ENCODE results near the gene THY1.
"Not testable (repeated sequence)": the region's sequence is repeated elsewhere in the genome, so short reads cannot be mapped to it uniquely, and the experiment has no call there.

Gene THY1

DNA sequence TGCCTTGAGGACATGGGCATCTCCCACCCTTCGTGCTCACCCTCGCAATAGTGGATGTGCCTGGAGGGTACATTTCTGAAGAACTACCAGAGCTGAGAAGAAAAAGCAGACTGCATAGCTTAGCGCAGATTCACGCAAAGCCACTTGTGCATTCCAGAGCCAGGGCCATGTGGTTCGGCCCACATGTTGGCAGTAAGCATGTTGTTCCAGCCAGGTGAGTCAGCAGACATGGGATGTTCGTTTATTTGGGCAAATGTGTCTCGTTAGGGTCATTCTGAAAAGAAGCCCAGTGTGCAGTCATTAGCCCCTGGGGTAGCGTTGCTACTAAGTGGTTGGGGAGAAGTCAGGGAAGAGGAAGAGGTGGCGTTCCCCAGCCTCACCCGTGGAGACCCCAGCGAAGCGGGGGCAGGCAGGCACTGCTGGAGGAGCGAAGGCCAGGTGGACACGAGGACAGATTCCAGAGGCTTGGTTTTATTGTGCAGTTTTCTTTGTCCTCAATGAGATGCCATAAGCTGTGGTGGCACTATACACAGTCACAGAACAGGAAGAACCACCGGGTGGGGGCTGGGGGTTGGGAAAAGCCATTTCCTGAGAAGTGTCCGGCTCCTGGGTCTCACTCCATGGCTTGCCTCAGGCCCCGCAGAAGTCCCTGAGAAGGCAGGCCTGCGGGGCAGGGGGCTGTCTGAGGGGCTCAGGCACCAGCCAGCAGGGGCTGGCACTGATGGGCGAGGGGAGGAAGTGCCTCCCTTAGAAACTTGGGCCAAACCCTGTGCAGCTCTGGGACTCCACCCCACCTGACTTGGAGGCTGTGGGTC lies 5.0 kb downstream of the THY1 start:
- no peak for DNase-seq (ENCODE audit: low spot score)

DNA sequence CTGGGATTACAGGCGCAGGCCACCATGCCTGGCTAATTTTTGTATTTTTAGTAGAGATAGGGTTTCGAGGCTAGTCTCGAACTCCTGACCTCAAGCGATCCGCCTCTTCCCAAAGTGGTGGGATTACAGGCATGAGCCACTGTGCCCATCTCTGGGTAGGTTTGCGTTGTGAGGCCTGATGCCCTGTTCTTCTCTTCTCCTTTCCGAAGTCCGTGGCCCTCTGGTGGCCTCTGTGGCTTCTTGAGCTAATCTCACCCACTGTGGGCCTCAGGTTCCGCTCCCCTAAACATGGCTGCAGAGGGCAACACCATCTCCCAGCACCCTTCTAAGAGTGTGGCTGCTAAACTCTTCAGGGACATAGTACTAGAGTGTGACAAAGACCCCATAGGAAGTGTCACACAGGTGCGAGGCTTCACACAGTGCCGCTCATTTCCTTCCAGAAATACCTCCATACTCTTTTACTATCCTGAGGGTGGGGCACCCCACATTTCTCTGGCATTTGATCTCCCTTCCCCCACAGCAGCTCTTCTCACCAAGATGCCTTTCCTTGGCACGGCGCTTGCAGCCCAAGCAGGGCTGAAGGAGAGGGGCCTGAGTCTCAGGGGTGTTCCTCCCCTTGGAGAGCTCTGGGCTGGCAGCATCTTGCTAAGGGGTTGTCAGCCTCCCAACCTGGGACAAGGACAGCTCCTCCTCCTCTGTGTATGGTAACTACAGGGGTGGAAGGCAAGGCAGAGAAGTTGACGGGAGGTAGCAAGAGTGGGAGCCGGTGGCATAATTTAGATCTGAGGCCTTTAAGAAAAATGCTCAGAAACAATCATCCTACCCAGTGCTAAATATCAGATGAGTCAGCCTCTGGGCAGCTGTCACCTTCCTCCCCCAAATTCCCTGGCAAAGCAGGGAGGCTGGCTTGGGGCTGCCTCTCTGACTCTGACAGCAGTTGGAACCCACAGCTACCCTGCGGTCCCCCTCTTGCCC lies 6.1 kb downstream of the THY1 start:
- DNase-seq (ENCODE audit: low spot score), result no peak

DNA sequence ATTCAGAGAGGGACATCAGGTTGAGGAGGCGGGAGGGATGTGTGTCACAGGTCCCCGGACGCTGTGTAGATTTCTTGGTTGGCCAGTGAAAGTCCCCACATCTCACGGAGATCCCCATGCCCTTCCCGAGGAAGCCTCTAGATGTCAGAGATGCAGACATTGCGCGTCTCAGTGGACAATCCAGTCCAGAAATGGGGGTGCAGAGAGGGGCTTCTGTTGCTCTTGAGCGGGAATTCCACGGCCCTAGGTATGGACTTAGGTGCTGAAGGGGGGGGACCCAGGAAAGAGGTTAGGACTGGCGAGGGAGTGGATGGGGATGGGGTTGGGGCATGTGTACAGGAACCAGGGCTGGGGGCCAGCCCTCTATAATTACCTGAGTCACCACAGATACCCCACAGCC lies 7.0 kb downstream of the THY1 start:
- DNase-seq (ENCODE audit: low spot score), result no peak

DNA sequence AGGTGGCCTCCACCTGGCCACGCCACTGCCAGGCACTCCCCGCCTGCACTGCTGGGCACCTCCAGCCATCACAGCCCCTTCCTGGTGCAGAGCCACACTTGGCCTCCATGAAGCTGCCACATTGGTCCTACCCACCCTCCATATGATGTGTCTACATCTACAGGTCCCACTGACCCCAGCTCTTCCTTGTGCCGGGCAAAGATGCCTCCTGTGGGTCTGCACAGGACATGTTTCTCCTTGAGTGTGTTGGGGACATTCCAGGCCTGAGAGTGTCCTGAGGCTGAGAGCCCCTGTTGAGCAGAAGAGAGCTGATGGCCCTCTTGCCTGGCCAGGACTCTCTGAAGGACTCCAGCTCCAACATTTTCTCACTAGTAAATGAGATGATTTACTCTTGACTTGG lies 7.5 kb downstream of the THY1 start:
- DNase-seq (ENCODE audit: low spot score), result no peak

DNA sequence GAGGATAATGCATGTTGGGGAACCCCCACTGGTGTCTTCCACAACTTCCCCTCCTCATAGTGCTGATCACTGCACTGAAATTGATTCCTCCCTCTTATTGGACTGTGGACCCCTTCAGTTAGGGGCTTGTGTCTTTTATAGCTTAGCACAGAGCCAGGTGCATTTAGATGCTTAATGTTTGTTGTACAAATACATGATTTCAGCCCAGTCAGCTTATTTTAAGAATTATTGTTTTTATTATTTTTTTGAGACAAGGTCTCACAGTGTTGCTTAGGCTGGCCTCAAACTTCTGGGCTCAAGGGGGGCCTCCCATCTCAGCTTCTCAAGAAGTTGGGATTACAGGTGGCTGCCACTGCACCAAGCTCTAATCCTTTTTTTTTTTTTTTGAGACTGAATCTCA lies 8.2 kb downstream of the THY1 start:
- DNase-seq (ENCODE audit: low spot score), result no peak

DNA sequence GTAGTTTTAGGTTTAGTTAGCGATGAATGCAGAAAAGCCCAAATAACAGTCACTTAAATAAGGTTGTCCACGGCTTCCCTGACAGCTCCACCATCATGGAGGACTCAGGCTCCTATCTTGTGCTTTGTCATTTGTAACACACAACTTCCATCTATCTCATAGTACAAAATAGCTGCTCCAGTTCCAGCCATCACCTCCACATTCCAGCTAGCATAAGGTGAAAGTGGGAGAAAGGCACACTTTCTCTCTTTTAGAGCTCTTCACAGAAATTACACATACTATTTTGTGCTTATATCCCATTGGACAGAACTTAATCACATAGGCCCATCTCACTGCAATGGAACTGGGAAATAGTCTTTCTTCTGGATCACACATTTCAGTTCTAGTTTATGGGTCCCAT lies 8.7 kb downstream of the THY1 start:
- no peak for DNase-seq (ENCODE audit: low spot score)

DNA sequence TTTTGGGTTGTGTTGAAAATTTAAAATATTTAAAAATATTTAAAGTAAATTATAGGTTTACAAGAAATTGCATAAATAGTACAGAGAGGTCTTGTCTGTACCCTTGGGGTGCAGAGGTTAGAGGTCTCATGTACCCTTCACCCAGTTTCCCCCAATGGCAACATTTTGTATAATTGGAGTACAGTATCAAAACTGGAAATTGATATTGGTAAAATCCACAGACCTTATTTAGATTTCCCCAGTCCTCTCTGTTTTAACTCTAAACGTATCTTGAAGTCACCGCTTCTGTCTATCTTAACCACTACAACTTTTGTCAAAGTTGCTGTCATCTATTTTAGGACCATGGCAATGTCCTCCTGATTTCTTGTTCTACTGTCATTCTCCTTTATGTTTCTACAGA lies 10.9 kb downstream of the THY1 start:
- DNase-seq (ENCODE audit: low spot score), result no peak

DNA sequence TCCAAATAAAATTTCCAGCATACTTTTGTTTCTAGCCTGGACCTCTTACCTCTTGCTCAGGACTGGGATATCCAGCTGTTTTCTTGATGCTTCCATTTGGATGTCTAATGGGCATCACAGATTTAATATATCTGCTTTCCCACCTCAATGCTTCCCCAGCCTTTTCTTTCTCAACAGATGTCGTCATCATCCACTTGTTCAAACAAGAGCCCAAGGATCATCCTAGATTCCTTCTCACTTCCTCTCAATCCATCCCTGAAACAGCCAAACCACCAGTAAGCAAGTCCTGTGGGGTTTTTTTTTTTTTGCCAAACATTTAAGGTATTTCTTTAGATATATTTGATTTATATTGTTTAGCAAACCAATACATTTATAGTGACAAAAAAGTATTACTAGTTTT lies 12.5 kb downstream of the THY1 start:
- no peak for DNase-seq (ENCODE audit: low spot score)

DNA sequence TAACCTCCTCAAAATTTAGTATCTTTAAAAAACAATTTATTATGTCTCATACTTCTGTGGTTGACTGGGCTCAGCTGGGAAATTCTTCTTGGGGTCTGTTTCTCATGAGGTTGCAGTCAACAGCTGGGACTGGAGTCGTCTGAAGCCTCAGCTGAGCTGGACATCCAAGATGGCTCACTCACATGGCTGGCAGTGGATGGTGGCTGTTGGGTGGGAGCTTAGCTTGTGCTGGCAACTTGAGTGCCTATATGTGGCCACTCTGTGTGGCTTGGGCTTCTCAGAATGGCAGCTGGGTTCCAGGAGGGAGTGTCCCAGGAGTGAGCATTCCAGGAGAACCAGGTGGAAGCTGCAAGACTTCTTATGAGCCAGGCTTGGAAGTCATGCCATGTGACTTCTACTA lies 13.2 kb downstream of the THY1 start:
- no peak for DNase-seq (ENCODE audit: low spot score)

DNA sequence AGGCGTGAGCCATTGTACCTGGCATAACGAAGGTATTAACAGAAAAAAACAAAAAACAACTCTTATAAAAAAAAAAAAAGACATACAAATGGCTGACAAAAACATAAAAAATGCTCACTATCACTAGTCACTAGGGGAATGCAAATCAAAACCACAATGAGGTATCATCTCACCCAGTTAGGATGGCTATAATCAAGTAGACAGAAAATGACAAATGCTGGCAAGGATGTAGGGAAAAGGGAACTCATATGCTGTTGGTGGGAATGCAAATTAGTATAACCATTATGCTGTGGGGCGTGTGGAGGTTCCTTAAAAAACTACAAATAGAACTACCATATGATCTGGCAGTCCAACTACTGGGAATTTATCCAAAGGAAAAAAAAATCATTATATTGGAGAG lies 17.0 kb downstream of the THY1 start:
- DNase-seq (ENCODE audit: low spot score), result no peak

DNA sequence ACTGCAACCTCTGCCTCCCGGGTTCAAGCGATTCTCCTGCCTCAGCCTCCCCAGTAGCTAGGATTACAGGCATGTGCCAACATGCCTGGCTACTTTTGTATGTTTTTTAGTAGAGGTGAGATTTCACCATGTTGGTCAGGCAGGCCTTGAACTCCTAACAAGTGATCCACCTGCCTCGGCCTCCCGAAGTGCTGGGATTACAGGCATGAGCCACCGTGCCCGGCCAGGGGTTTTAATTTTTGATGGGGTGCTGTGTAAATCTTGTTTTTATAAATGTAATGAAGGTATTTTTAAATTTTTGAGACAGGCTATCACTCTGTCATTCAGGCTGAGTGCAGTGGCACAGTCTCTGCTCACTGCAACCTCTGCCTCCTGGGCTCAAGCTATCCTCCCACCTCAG lies 17.5 kb downstream of the THY1 start:
- not testable (repeated sequence) for DNase-seq (ENCODE audit: low spot score)

DNA sequence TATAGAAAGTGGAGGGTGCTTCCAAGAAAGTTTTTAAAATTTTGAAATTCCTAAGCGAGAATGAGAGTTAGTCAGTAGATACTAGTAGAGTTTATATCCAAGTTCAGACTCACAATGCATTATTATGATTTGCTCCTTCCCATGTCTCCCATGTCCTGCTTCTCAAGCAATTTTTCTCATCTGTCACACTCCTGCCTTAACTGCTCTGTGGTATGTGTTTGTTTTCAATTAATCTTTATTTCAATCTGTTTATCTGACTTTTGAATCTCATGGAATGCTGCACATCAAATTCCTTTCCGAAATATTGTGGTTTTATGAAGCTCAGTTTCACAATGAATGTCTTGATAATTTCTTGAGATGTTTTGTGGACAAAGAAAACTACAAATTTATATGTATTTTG lies 18.1 kb downstream of the THY1 start:
- no peak for DNase-seq (ENCODE audit: low spot score)

DNA sequence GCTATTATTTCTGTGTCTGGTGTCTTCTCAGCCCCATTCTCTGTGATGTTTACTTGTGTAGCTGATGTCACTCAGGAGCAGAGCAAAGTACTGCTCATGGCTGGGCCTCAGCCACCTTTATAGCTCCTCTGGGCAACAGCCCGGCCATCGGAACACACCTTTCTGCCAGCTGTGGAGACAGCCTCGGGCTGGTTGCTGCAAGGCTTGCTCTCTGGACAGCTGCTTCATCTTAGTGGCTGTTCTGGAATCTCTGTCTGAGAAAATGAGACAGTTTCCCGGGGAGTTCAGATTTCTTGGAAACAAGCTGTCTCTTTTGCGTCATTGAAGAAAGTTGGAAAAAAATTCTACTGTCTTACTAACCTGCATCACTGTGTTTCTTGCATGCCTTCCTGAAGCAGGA lies 20.0 kb downstream of the THY1 start:
- DNase-seq (ENCODE audit: low spot score), result no peak

DNA sequence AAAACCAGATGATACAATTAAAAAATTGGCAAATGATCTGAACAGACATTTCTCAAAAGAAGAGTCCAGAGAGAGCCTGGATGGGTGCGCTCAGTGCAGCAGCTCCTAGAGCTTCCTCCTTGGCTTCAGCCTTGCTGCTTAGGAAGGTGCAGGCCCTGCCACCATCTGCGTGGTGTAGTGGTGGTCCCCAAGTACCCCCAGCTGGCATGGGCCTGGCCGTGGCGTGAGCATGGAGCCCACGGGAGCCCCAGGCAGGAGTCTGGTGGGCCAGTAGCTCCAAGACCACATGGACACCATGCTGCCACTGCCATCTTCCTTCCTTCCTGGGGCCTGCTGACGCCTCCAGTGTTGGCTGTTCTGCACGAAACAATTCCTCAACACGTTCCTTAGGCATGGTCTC lies 20.5 kb downstream of the THY1 start:
- DNase-seq (ENCODE audit: low spot score), result no peak

DNA sequence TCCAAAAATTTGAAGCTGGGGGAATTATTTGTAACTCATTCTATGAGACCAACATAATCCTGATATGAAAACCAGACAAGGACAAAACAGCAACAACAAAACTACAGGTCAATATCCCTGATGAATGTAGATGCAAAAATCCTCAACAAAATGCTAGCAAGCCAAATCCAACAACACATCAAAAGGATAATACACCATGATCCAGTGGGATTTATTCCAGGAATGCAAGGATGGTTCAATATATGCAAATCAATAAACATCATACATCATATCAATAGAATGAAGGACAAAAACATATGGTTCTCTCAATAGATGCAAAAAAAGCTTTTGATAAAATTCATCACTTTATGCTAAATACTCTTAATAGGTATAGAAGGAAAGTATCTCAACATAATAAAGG lies 22.1 kb downstream of the THY1 start:
- no peak for DNase-seq (ENCODE audit: low spot score)

DNA sequence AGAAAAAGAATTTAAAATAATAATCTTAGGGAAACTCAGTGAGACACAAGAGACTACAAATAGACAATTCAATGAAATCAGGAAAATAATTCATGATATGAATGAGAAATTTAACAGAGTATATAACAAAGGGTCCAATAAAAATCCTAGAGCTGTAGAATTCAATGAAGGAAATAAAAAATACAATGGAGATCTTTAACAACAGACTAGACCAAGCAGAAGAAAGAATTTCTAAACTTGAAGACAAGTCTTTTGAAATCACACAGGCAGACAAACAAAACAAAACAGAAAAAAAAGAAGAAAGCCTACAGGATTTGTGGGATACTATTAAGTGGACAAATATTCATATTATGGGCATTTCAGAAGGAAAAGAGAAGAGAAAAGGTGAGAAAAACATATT lies 25.2 kb downstream of the THY1 start:
- no peak for DNase-seq (ENCODE audit: low spot score)

DNA sequence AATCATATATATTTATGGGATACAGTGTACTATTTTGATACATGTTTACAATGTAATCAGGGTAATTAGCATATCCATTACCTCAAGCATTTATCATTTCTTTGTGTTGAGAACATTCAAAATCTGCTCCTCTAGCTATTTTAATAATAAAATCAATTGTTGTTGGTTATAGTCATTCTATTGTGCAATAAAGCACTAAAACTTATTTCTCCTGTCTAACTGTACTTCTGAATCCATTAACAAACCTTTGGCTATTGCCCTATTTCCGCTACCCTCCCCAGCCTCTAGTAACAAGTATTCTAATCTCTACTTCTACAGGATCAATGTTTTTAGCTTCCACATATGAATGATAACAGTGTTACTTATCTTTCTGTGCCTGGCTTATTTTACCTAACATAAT lies 26.1 kb downstream of the THY1 start:
- DNase-seq (ENCODE audit: low spot score), result no peak

DNA sequence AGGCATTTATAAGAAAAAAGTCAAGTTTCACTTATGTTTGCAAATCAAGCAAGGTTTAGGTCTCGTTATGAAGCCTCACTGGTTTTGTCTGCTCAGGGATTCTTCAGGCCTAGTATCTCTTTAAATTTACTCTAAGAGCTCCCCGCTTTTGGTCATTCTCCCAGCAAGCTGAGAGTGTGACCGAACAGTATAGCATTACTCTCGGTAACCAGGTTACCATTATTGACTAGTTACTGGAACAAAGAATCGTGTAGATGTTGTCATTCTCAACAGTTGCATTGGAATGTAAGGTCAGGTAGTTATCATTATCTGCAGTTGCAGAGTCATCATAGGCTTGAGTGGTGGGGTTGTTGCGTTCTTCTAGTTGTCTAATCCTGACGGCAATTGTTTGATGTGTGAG lies 31.7 kb downstream of the THY1 start:
- DNase-seq (ENCODE audit: low spot score), result no peak

DNA sequence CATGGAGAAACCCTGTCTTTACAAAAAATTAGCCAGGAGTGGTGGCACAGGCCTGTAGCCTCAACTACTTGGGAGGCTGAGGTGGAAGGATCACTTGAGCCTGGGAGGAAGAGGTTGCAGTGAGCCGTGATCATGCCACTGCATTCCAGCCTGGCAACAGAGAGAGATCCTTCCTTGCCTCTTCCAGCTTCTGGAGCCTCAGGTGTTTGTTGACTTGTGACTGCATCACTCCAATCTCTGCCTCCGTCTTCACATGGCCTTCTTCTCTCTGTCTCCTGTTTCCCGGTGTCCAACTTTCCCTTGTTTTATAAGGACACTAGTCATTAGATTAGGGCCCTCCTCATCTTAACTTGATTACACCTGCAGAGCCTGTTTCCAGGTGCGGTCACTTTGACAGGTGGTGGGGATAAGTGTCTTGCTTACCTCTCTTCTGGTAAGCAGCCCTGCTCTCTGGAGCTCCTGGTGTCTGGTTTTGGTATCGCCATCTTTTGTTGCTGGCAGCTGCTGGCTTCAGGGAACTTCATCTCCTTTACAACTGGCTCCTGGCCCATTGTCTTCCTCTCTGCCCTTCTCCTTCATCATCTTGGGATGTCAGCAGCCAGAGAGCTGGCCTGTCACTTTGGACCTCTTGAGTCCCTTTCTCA lies 33.2 kb downstream of the THY1 start:
- no peak for DNase-seq (ENCODE audit: low spot score)

DNA sequence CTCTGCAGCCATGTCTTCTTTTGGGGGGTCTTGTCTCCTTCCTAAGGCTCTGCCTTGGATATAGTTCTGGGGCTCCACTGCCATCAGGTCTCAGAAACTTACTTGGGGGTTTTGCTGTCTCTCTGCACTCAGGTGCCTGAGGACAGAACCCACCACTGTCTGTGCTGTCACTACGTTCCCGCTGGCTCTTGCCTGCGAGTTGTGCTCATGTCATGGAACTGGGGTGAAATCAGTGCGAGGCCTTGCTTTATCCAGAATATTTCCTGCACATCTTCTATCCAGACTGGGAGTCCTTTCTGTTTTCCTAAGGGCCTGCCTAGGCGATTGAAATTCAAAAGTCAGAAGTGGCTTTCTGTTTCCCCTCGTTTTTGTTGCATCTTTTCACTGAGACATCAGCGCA lies 34.9 kb downstream of the THY1 start:
- no peak for DNase-seq (ENCODE audit: low spot score)

DNA sequence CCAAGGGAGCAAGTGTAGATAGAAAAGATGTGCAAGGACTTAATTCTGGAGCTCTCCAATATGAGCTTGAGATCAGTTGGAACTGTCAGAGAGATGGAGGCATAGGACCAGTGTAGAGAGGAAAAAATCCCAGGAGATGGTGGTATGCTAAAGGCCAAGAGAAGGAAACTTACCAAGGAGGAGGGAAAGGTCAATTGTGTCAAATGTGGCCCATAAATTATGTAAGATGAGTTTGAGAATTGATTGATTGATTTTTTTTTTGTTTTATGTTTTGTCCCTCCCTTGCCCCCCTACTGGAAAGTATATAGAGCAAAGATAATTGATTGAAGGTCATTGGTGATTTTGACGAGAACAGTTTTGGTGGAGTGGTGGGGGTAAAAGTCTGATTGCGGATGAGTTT lies 38.6 kb downstream of the THY1 start:
- DNase-seq (ENCODE audit: low spot score), result no peak

DNA sequence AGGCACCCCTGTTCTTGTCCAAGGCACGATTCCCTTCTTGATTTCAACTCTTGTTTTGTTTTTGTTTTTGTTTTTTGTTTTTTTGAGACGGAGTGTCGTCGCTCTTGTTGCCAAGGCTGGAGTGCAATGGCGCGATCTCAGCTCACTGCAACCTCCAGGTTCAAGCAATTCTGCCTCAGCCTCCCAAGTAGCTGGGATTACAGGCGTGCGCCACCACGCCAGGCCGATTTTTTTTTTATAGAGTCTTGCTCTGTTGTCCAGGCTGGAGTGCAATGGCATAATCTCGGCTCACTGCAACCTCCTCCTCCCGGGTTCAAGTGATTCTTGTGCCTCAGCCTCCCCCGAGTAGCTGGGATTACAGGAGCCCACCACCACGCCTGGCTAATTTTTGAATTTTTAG lies 40.5 kb downstream of the THY1 start:
- not testable (repeated sequence) for DNase-seq (ENCODE audit: low spot score)

DNA sequence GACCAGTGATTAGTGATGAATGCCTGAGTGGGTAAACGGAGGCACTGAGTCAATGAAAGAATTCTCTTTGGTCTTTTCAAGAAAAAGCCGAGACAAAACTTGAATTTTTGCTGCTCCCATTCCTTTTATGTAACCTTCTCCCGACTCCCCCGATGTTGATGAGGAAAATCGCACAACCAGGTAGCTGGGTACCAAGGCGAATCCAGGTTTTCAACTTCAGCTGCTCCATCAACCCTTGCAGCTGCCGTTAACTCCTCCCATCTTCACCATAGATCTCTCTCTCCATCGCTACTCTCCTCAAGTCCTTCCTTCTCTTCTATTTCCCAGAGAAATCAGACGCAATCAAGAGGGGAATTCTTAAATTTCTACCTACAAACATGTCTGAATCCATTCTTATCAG lies 40.9 kb downstream of the THY1 start:
- DNase-seq (ENCODE audit: low spot score), result no peak

Data from CD4-positive, alpha-beta T cell treated with Interleukin-15 for 4 hours (primary cell).